HG02623 (cell line): ENCODE data around the gene WFDC9.
"Not testable (repeated sequence)": the region's sequence is repeated elsewhere in the genome, so short reads cannot be mapped to it uniquely, and the experiment has no call there.

ENCODE experiments used
- ATAC-seq: cut with Tn5 transposase; IDR thresholded peaks from one replicate; pipeline ENCODE4 v1.9.1; 2021; ENCODE audit warnings: moderate library complexity; ENCODE audit not compliant: unreplicated experiment

The WFDC9 gene

GRCh38 chr20:45631184-45631583 is at the start of gene WFDC9:
Gene WFDC9, minus strand, starts transcription at chr20:45631284. Its CDS starts 21,103 bp downstream, at chr20:45610181.
- no peak for ATAC-seq

- ATAC-seq: no peak
Observed at GRCh38 chr20:45679650-45680049, 48.6 kb upstream of the WFDC9 start.

- ATAC-seq: no peak
Observed at GRCh38 chr20:45672765-45673164, 41.7 kb upstream of the WFDC9 start.

- ATAC-seq: no peak
Observed at GRCh38 chr20:45670139-45670538, 39.1 kb upstream of the WFDC9 start, which contains the start of gene WFDC11. Gene WFDC11, minus strand, starts transcription at chr20:45670239. Its CDS starts 19,639 bp downstream, at chr20:45650600.

- ATAC-seq: not testable (repeated sequence)
Observed at GRCh38 chr20:45657038-45657437, 26.0 kb upstream of the WFDC9 start.

GRCh38 chr20:45651726-45652125 is 20.6 kb upstream of the WFDC9 start:
- ATAC-seq: not testable (repeated sequence)

- no peak for ATAC-seq
Observed at GRCh38 chr20:45649312-45649863, 18.3 kb upstream of the WFDC9 start.

- no peak for ATAC-seq
Observed at GRCh38 chr20:45647441-45648050, 16.5 kb upstream of the WFDC9 start.

GRCh38 chr20:45646875-45647274 is 15.8 kb upstream of the WFDC9 start:
- no peak for ATAC-seq

GRCh38 chr20:45645869-45646268 is 14.8 kb upstream of the WFDC9 start:
- not testable (repeated sequence) for ATAC-seq

GRCh38 chr20:45641076-45641475 is 10.0 kb upstream of the WFDC9 start:
- ATAC-seq: not testable (repeated sequence)

GRCh38 chr20:45639687-45640086 is 8.6 kb upstream of the WFDC9 start:
- no peak for ATAC-seq

- no peak for ATAC-seq
Observed at GRCh38 chr20:45636513-45636912, 5.4 kb upstream of the WFDC9 start.

- no peak for ATAC-seq
Observed at GRCh38 chr20:45630371-45630770, 713 bp downstream of the WFDC9 start.

GRCh38 chr20:45629496-45630100 is 1.5 kb downstream of the WFDC9 start, which contains the start of gene WFDC10A:
Gene WFDC10A, plus strand, starts transcription at chr20:45629739. Its CDS starts 75 bp downstream, at chr20:45629814.
- no peak for ATAC-seq

- no peak for ATAC-seq
Observed at GRCh38 chr20:45626540-45626939, 4.5 kb downstream of the WFDC9 start.

GRCh38 chr20:45621593-45621992 is 9.5 kb downstream of the WFDC9 start:
- ATAC-seq: no peak

- no peak for ATAC-seq
Observed at GRCh38 chr20:45617591-45617990, 13.5 kb downstream of the WFDC9 start.

GRCh38 chr20:45612314-45612713 is 18.8 kb downstream of the WFDC9 start:
- no peak for ATAC-seq

- ATAC-seq: no peak
Observed at GRCh38 chr20:45611054-45611453, 20.0 kb downstream of the WFDC9 start.

GRCh38 chr20:45607810-45608209 is 23.3 kb downstream of the WFDC9 start:
- no peak for ATAC-seq

GRCh38 chr20:45595235-45595634 is 35.8 kb downstream of the WFDC9 start:
- ATAC-seq: no peak
